Cerebellar nuclear complex (tissue), 1 donor: ENCODE measurements around the gene AMBP.

ENCODE experiments used
- DNase-seq, 2 experiments: peaks; one replicate each; lab custom pipeline; 2025; lab: John Stamatoyannopoulos, UW

AMBP gene

DNA sequence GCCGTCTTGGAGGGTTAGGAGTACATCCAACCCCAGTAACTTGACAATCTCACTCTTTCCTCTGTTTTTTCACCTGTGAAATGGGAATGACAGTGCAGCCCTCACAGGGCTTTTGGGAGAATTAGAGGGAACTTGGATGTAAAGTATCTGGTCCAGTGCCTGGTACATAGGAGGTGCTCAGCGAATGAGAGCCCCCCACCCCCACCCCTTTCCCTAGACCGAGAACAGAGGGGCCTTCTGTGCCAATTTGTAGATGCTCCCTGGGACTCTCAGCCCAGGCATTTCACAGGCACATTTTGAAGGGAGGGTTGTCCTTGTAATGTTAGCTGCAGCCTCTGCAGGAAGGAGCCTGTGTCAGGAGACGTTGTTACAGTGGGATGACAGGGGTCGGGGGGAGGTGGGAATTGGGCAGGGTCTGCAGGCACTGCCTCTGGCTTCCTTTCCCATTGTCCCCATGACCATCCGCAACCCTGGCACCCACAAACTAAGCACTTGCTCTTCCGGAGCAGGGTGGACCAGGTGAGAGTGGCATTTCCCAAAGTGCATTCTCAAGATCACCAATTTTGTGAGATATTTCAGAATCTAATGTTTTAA, 47.0 kb downstream of the AMBP start:
- no peak for DNase-seq

DNA sequence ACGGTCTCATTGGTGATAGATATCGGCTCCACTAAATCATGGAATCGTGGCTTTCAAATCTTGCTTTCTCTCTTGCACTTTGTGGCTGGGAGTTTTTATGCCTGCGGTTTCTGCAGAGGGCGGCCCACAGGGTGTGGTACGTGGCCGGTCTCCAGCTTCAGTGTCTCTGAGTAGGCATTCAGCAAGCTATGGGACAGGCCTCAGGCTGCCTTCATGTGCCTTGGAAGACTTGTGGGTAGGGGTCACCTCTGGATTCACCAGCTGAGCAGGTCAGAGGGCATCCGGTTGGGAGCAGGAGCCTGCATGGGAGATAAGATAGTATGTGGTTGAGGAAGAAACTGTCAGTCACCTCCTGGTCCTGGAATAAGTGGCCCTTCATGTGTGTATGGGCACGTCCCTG, 47.7 kb downstream of the AMBP start:
- no peak for DNase-seq

DNA sequence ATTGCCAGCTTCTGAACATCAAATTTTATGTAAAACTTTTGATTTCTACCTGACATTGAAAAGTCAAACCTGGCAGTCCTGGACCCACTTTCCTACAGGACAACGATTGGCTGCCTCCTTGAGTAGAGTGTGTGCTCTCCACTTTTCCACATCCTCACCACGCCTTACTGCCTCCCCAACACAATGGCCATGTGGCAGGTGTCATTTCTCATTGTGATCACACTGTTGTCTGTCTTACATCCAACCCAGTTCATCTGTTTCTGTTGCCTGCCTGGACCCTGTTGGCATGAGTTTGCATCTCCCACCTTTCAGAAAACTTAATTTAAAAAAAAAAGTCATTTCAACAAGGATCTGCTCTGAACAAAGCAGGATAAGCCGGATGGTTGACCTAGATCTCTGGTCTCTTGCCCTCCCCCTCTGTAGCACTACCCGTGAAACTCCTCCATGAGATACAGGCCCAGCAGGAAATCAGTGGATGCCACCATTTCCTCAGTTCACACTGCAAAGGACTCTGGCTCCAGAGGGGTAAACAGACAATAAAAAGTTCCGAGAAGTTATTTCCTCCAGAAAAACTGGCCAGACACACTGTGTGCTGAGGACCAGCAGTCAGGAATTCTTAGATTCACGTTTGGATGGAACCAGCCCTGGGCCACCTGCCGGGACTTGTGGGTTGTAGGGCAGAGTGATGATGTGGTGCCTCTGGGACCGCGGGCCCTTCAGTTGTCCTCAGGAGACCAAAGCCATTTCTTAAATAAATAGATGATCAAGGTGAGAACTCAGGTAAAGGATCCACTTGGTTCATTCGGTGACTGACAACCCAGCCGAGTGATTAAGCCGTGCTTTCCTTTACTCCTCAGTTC, 48.6 kb downstream of the AMBP start:
- no peak for DNase-seq

DNA sequence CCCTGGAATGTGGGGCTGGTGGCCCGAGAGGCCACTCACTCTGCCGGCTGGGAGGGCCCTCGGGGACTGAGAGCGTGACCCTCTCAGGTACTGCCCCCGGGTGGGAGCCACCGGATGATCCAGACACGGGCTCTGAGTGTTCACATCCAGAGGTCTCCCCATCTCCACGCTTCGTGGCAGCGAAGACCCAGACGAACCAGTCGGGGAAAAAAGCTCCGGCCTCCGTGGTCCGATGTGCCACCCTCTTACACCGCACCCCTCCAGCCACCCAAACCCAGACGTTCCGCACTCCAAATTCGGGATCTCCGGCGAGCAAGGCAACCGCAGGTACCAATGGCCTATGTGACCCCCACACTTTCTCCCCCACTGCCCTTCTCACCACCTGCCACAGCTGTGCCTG, 49.5 kb downstream of the AMBP start:
- DNase-seq, result no peak

DNA sequence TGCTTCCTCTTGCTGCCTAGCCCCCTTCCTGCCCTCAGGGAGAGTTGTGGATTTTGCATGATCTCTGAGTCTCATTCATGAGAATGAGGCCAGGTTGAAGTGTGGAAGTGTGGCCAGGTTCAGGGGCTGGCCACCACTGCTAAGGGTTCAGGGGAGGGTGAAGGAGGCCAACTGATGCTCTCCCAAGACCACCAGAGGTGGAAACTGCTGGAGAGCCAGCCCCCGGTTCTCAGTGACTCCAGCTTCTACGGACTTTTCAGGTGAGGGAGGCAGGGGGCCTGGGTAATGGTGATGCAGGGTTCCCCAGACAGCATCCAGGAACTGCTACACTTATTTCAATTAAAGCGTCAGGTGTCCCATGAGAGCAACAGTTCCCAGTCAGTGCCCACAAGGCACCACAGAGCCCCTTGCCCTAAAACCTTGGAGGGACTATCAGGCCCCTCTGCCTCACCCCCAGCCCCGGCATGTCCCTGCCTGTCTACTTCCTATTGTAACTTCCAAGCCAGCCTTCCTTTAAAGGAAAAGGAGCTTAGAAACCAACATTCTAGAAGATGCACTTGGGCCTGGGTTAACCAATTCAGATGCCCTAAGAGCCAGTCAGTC, 50.1 kb downstream of the AMBP start:
- no peak for DNase-seq

DNA sequence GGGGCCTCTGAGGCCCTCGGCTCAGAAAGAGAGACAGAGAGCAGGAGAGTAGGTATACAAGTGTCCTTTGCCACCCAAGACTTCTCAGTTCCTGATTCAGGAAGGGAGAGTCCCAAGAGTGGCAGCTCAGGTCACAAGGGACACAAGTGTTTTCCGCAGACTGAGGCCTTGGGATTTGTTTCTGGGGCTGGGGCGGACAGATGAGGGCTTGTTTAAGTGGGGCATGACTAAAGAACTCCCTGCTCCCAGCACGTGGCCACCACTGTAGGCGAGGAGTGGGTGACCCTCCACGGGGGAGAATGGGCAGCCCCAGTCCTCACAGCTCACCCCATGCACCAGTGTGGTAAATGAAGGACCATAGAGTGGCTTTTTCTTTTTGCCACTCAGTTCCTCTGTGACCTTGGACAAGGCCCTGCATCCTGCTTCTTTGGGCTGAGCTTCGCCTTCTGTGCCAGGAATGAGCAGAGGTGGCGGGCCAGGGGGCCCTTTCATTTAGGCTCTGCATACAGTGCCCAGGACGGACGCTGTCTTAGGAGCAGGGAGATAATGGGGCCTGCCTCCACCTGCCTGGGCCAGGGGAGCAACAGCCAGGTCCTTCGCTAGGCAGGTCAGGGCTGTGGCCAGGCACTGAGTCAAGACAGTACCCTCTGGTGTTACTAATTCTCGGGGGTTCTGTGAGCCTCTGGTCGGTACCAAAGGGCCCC, 50.8 kb downstream of the AMBP start:
- DNase-seq, result no peak

DNA sequence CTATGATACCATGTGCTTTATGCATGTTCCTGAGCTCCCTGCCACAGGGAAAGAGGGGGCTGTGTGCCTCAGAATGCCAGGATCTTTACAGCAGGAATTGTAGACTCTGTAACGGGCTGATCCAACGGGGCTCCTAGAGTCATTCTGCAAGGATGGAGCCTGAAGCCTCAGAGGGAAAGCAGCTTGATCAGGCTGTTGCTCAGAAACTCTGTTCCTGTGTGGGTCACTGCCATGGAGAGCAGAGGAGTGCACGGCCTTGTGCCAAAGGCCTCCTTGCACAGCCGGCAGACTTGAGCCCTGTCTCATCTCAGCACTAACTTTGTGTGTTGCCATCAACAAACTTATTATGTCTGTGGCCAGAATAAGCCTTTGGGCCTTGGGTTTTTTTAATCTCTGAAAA, 51.8 kb downstream of the AMBP start:
- DNase-seq, result no peak

DNA sequence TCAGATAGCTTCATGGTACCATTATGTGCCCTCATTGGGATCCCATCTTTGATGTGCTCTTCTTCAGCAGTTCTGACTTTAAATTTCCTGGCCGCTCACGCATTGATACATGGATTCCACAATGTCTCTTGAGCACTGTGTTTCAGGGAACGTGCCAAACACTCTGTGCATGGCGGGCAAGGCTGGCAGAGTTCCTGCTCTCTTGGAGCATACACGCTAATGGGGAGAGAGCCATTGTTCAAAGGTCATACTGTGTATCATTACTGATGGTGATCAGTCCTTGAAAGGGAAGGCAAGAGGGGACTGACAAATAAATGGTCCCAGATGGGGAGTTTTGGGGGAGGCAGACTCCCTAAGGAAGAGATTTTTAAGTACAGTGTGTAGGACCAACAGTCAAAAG, 52.3 kb downstream of the AMBP start:
- no peak for DNase-seq

DNA sequence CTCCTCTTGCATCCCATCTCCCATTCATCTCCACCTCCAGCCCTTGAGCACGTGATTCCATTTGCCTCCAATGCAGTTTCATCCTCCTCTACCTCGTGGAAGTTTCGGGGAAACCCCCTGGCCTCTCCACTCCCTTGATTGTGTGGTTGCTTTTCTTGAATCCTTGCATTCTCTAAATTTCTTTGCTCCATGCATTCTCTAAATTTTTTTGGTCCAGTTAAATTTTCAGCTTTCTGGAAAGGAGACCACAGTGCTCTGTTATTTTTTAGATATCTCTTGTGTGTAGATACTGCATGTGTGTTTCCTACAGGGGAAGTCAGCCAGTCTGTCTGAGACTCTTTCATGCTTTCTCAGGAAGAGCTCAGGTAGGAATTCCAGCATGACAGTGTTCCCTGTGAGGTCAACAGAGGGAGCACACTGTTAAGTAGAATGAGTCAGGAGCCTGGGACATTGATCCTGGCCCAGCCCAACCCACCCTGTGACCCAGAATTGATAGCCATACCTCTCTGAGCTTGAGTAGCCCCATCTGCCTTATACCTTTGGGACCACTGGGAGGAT, 52.8 kb downstream of the AMBP start:
- DNase-seq, result no peak

DNA sequence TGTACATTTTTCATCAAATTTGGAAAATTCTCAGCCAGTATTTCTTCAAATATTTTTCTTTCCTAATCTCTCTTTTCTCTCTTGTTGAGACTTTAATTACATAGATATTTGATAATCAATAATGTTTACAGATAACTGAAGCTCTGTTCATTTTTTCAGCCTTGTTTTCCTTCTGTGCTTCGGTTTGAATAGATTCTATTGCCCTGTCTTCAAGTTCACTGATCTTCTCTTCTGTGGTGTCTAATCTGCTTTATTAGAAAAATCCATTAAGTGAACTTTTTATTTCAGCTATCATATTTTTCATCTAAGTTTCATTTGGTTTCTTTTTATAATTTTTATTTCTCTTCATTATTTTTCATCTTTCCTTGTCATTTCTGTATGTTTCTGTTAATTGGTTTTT, 54.1 kb downstream of the AMBP start:
- no peak for DNase-seq

DNA sequence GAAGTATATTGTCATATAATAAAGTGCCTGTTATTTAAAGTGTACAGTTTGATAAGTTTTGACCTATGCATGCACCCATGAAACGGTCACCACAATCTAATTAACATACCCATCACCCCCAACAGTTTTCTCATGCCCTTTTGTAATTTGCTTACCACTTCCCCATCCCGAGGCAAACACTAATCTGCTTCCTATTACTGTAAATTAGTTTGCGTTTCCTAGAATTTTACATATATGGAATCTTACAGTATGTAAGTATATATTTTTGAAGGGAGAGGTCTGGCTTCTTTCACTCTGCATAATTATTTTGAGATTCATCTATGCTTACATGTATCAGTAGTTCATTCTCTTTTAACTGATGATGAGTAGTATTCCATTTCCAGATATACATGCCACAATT, 56.5 kb downstream of the AMBP start:
- no peak for DNase-seq

DNA sequence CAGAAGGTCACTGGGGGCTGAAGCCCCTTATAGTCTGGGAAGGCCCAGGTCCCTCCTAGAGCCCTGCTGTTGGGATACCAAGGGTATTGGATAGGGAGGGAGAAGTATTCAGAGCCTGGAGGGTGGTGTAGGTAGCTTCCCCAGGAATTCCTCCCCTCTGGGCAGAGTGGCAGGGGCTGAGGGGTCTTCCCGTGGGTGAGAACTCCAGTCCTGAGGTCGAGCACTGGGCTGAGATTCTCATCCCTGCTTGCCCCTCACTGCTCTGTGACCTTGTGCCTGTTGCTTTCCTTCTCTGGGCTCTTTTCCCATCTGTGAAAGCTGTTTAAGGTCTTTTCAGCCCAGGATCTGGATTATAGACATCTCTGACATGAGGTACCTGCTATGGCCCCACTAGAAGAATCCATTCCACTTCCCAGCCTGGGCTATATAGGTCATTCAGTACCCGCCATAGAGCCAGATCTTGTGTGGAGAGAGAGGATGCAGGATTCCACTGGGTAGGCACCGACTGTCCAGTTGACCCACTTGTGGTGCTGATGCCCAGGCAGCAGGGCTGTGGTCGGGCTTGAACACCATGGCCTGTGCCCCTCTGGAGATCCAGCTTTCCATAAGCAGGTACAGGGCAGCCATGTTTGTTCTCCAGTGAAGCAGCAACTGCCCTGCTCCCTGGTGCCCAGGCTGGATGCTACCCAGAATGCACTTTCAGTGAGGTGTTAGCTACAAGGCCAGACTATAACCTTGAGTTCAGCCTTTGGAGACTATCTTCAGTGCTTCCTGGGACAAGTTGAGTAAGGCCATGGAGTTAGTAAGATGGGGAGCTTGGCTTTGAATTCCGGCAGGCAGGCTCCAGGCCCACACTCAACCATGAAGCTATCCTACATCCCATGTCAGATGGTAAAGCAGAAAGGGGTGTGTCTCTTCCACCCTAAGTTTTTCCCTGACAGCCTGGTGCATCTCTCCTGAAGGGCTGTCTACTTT, 60.1 kb downstream of the AMBP start:
- DNase-seq, result no peak

DNA sequence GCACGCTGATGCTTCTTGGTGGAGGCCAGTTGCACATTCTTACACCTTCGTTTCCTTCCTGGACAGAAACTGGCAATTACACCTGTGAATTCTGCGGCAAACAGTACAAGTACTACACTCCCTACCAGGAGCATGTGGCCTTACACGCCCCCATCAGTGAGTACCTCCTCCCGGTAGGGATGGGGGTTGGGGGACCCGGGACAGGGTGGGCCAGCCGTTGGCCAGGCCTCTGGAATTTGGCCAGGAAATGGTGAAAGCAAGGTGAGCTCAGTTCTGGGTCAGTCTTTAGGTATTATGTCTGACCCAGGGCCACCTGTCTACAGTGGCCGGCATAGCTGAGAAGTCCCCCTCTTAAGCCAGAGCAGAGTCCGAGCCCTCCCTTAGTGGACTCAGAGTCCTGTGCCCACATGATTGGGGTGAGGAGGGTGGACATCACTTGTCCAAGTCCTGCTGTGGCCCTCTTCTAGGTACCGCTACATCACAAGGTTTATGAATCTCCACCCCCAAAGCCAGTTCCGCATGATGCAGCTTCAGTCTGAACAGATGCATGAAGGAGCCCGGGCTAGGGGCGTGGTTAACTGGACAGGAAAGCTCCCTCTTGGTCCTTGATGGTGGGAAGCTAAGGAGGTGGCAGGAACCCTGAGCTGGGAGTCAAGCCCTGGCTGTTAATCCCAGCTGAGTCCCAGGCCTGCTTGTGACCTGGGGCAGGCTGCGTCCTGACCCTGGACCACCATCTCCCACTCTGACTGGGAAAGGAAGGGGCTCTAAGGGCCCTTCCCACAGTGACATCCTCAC, 61.3 kb downstream of the AMBP start:
- no peak for DNase-seq

DNA sequence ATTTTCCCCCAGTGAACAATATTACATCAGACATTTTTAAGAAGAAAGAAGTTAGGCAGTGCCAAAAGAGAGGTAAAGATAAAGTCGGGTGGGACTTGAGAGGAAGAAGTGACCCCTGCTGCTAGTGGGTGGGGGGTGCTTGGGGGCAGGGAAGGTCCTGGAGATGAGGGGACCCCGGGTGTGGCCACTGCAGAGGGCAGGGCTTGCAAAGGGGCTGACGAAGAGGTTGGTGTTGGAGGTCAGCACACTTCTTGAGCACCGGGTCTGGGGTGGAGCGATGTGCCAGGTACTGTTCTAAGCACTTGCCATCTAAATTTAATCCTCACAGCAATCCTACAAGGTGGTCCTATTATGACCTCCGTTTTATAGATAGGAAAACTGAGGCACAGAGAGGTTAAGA, 62.0 kb downstream of the AMBP start:
- no peak for DNase-seq

DNA sequence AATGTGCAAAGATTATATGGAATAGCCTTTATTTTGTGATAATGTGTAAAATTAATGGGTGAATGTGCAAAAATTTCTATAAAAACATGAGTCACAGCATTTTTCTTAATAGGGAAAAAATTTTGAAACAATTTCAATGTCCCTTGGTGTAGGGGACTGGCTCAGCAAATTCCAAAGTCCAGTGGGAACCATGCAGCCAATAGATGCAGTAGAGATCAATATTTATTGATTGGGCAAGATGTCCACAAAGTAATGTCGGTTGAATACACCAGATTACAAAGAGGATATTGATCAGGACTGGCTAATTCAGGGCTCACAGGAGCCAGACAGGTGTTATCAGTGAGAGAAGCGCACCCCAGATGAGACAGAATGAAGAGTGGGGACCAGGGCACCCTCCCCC, 62.5 kb downstream of the AMBP start:
- DNase-seq, result no peak

DNA sequence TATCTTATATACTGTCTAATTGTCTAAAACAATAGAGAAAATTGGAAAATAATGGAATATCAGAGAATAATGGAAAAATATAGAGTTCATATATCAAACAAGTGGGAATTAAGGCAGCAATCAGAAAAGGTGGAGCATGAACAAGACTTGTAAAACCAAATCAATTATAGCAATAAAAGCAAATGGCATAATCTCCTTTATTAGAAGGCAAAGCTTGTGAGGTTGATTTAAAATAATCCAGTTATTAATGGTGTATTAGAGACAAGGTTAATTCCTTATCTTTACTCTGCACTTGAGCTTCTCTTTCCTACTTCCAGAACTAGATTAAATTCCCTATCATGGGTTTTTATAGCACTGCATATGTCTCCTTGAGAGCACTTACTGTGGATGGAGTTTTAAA, 64.1 kb downstream of the AMBP start:
- no peak for DNase-seq

DNA sequence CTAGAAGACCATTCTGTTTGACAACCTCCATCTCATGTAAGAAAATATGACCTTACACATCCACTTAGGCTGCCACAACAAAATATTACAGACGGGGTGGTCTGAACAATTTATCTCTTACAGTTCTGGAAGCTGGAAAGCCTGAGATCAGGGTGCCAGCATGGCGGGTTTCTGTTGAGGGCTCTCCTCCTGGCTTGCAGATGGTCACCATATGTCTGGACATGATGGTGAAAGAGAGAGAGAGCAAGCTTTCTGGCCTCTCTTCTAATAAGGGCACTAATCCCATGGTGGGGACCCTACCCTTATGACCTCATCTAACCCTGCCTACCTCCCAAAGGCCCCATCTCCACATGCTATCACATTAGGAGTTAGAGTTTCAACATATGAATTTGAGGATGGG, 66.0 kb downstream of the AMBP start:
- no peak for DNase-seq

DNA sequence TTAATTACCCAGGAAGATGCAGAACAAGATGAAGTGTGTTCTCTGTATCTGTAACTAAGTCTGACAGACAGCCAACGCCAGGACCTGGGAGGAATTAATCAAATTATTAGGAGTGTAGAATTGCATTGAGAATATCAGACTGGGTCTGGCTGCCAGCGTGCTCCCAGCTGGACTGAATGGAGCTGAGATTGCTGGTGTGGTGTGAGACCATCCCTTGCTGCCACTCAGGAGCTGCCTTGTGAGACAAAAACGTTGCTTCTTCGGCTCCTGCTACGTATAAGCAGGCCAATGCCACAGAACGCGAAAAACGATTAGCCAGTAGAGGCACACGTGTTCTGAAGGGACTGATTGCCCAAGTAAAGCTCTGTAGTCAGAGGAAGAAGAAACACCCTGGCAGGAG, 66.8 kb downstream of the AMBP start:
- DNase-seq, result no peak
